Stimulated activated CD4-positive, alpha-beta T cell treated with anti-CD3 and anti-CD28 coated beads, Interleukin-4, amount 100 ng/mL, for 24 hours (primary cell): Measurements from ENCODE around the gene CUBN.

Experiments used
- DNase-seq: peaks from one replicate; pipeline ENCODE4 v3.0.0-alpha.2; 2020

CUBN gene

DNA sequence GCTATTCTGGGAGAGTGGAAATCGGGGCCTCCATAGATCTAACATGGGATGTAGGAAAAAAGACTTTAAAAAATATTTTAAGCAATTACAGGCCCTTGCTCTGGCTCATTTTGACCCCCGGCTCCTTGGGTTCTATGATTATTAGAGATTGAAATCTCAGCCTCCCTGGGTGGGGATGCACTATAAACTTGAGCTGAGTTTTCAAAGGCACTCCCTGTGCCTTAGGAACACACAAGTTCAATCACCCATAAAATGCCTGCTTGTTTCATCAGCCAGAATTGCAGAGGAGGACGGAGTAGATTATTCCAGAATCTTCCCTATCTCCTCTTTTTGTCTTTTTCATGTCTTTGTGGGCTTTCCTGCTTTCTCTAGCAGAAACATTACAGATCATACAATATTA is 145.4 kb downstream of the CUBN start:
- no peak for DNase-seq

DNA sequence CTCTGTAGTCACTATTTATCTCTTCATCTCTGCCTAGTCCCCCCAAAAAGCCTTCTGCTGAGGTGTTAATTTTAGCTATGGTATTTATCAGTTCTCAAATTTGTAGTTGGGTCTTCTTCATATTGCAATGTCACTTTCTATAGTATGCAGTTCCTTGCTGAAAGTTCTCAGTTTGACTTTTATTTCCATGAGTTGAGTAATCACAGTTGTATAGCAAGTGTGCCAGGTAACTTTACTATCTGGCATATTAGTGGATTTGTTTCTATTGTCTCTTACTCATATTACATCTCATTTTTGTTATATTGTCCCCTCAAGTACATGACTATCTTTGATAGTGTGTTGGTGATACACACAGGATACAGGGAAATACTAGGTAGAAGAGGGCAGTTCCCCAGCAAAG is 152.8 kb downstream of the CUBN start:
- DNase-seq, result no peak

DNA sequence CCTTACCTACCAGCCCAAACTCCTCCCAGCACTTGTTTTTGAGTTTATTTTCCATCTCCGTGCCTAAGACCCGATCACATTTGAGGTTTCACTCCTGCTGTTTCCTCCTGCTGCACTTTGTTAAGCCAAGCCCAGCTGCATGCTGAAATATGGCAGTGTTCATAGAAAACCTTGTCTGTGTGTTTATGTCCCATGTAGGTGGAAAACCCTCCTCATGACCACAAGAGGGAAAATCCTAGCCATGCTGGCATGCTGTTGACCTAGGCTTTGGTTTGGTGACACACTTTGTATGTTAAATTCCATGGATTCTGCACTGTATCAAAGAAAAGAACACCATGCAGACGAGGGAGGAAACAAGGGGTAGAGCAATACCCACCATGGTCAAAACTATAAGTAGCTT is 154.4 kb downstream of the CUBN start:
- no peak for DNase-seq

DNA sequence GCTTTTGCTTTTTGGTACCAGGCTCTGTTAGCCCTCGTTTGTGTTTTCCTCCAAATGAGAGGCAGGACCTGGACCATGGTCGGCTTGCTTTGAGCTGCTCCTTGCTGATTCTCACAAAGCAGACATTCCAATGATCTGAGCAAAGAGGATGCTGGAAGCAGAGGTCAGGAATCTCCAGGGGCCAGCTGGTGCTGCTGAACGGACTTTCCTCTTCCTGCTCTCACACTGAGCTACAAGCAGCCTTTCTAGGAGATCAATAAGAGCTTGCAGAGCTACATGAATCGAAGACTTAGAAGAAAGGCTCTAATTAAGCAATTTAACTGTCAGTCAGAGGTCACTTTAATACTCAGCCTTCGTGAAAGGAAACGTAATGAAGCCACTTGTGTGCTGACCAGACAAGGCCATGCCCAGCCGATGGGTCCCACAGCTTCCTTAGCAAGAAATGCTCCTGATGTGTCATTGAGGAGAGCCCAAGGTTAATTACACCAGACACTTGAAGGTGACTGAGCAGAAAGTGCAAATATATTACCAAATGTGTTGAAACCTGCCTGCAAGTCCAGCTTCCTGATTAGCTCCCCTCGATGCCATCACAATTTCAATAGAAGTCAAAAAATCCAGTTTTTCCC is 161.1 kb downstream of the CUBN start:
- DNase-seq, result no peak

DNA sequence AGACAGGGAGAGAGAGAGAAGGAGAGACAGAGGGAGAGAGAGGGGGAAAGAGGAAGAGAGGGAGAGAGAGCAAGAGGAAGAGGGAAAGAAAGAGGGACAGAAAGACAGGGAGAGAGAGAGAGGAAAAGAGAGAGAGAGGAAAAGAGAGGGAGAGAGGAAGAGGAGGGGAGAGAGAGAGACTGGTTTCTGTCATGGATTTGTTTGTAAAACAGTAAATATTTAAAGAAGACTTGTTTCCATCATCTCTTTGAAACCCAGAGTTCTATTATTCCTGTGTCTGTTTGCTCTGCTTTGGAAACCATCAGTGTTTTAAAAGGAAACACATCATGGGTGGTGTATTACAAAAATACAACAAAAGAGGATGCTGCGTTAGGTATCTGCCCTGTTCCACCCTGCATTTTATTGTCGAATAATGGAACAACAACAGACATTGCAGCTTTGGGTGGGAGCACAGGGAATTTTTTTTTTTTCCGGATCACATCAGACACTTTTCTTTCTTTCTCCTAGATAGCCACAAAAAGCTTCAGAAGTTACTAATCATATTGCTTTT is 161.7 kb downstream of the CUBN start:
- DNase-seq, result no peak

DNA sequence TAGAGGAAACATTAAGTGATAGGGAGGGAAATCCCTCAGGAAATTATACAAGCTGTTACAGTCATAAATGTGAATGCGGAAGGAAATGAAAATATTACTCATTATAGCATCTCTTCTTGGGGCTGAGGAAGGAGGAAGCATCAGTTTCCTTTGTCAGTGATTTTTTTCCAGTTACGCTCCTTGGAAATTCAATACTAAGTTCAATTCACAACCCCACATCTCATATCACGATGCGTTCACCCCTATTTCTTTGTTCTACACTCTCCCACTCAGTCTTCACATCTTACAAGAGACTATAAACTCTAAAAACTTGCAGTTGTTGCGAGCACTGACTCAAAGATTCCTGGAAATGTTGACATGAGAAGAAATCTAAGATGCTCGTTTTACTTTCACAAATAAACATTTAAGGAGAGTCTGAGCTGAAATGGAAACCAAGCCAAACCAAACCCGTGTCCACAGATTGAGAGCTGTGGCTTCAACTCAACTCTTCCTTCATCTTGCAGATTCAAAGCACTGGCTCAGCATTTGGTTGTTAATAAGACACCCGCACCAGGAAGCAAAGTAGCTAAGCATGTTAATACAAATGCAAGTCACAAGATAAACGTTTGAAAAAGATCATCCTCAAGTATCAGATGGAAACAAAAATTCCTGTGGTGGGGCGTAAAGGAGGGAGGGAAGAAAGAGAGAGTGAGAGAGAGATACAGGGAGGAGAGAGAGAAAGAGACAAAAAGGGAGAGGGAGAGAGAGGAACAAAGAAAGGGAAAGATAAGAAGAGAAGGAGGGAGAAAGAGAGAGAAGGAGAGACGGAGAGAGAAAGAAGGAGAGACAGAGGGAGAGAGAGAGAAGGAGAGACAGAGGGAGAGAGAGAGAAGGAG is 162.4 kb downstream of the CUBN start:
- DNase-seq, result peak; percentile 7

DNA sequence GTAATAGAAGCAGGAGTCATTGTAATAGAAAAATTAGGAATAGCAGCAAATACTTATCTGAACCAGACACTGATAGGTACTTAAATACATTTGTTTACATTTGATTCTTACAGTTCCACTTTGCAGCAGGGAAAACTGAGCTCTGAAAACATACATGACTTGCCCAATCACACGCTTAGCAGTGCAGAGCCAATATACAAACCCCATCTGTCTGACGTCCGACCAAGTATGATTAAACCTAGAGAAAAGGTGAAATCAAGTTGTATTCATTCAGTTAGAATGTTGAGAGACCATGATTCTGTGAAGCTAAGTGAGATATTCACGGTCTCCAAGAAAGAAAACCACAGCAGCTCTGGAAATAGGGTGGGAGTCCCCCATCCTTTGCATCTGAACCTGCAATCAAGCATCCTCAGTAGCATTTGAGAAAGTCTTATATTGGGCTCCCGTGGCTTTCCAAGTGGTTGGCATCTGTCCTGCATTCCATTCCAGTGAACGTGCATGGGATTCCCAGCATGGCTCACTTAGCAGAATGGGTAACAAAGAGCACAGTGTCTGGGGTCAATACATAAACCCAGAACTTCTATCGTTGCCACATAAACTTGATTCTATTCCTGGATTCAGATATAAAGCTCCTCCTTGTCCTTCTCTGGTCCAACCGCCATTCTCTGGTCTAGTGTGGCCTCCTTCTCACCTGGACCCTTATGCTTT is 163.7 kb downstream of the CUBN start:
- no peak for DNase-seq

DNA sequence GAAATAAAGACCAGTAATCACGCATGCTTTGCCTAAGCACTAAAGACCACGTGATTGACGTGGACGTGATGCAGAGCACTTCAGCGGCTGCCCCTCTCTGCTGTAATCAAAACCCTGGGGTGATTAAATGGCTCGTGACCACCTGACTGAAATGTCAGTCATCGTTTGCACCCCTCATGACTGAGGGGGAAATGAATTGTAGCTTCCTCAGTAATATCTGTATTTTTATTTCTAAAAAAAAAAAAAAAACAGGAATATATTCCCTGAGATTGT is 164.3 kb downstream of the CUBN start:
- DNase-seq, result no peak

DNA sequence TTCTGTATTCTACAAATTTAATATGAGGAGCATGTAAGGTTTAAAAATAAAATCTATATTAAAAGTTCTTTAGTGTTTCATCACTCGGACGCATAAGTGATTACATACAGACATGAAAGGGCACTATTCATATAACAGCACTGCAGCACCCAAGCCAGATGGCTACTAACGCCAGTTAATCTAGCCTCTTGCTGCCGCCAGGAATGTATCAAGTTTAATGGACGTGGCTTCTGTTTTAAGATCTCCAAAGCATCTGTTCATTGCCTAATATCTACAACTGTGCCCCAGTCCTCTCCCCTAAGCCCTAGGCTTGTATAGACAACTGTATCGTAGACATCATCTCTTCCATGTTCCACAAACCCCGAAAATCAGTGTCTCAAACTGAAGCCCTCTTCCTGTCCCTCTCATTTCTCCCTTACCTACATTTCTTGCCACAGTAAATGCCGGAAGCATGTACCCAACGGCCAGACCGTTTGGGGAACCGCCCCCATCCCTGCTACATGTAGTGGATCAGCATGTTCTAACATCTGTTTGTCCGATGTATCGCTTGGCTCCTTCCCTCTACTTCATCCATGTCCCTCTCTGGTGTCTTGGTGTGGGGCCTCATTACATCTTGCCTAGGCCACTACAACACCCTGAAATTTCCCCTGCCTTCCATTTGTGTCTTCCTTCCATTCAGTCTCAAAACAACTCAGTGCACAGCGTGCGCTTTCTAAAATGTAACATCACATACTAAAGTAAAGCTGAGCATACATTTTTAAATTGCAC is 164.9 kb downstream of the CUBN start:
- no peak for DNase-seq

DNA sequence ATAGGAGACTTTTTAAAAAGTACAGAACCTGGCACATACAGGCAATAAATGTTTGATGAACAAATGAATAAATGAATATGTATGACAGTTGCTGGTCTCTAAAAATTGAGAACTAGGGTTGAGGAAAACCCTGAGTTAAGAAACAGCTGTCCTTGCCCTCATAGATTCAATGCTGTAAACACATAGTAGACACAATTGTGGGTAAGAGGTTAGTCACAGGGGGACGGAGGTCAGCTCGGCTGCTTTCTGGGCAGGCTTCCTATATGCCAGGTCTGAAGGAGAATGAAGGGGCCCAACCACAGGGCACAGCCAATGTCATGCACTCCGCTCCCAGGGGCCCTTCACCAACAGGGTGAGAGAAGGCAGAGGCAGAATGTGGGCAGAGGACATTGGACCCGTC is 169.1 kb downstream of the CUBN start:
- DNase-seq, result no peak

DNA sequence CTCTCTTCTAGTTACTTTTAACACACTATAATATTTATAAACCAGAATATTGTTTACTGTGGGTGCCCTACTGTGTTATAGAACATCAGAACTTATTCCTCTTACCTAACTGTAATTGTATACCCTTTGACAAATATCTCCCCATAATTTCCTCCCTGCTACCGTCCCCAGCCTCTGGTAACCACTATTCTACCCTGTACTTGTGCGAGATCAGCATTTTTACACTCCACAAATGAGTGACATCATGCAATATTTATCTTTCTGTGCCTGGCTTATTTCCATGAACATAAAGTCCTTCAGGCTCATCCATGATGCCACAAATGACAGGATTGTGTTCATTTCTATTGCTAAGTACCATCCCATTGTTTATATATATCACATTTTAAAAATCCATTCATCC is 172.6 kb downstream of the CUBN start:
- DNase-seq, result no peak

DNA sequence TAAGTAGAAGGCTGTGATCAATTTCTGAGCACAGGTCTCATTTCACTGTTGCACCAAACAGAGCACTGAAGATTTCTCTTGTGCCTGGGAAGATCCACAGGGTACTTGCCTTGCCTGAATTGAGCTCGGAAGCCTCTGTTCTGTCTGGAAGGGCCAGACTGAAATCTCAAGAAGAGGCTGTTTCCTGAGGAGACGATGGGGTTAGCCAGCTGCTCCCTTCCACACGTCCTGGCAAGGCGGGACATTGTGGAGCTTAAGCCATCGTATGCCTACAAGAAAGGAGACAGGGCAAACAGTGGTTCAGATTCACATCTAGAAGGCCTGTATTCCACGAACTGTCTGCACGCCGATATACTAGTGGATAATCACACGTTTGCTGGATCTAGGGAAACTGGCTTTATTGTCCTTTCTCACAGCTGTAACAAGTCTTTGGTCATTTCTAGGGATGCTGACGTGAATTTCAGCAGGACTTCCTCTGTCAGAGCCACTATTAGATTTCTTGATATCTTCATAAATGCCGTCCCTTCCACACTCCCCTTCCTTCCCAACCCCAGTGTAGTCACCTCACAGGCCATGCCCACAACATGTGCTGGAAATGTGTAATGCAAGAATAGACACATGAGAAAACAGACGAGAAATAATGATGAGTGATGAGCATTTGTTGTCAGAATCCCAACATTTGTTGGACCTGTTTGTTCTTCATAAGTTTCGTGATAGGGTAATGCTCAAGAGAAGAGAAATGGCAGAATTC is 175.2 kb downstream of the CUBN start:
- no peak for DNase-seq

DNA sequence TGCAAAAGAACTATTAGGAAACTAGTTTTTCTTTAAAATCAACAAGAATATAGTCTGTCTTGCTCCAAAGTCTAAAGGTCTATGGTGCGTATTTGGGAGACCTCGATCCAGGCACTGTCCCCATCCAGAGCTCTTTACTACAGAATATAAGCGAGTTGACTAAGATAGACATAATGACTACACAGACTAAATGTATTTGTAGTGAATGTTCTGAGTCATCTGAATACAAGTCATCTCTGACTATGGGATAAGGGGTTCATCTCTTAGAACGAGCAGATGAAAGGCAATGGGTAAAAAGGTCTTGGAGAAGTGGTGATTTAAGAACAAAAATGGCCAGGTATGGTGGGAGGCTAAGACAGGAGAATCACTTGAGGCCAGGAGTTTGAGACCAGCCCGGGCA is 176.3 kb downstream of the CUBN start:
- DNase-seq, result no peak

DNA sequence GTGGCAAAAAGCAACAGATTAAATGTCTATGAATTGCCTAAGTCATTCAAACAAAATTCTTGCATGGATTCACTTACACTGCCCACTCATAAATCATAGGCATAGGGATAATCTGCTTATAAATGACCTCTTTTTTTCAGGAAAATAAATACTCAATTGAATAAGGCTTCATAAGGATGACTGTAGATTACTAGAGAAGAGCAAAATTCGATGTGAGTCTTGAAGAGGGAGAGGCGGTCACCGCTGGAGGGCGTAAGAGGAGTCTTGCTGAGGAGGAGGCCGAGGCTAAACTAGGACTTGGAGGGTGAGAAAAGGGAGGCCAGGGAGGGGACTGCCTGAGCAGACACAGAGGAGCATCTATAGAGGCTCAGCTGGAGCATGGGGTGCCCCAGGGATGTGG is 177.0 kb downstream of the CUBN start:
- DNase-seq, result no peak

DNA sequence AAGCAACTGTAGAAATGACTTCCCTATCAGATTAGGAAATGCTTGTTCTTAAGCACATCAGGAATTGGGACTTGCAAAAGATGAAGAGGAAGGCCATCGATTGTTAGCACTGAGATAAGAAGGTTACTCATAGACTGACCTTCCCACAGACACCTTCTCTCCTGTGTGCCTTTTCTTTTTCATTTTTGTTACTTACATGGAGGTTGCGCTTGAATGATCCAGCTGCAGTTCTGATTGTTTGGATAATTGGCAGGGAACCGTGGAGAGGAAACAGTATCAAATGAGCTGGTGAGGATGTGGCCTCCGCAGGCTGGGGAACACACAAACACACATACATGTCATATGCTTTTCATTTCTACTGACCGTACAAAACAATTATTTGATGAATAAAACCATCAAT is 177.5 kb downstream of the CUBN start:
- DNase-seq, result no peak

DNA sequence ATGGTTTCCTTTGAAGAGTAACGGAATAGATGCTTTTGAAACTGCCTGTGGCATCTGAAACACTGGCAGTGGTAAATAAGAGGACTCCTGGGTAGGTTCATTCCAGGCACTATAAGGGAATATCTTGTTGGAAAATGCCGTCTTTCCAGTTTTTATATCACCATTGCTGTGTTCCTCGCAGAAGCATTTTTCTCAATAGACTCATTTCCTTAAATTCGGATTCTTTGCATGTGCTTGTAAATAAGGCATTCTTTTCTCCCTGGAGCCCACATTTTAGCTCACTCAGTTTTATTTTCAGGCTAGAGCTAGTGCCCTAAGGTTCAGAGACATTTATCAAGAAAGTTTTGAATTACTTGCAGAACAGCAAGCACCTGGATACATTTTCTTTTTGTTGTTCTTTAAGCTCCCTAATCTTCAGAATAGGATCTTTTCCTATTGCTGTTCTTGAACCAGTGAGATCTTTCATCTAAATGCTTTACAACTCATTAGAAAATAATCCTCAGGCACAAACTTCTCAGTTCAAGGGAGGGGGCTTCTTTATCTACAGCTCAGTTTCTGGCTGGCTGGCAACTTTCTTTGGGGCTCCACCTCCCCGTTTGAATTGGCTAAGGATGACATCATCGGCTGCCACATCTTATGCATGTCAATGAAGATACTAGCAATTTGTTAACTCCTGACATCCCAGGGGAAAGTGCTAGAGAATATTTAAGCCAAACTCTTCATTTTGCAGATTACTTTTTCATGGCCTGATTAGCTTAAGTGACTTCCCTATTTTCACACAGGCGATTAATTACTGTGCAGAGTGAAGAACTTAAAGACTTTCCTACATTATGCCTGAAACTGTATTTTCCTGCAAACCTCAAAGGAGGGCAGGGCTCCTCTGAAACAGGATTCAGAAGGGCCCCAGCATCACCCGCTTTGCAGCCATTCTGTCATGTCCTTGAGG is 178.7 kb downstream of the CUBN start:
- peak; percentile 11 for DNase-seq

DNA sequence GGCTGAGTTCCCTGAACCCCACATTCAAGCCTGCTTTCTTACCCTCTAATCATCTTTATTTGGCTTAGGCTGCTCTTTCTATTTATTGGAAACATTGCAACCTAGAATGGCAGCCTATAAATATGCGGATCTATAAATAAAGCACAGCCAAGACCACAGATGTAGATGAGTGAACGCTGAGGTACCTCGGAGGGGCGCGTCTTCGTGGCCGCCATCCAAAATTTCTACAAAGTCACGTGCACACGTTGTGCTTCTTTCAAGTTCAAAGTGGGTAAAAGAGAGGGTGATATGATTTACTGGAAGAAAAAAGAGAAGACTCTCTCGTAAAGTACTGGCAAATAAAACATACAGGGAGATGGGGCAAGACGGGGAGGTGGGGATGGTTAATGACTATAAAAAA is 179.8 kb downstream of the CUBN start:
- no peak for DNase-seq

DNA sequence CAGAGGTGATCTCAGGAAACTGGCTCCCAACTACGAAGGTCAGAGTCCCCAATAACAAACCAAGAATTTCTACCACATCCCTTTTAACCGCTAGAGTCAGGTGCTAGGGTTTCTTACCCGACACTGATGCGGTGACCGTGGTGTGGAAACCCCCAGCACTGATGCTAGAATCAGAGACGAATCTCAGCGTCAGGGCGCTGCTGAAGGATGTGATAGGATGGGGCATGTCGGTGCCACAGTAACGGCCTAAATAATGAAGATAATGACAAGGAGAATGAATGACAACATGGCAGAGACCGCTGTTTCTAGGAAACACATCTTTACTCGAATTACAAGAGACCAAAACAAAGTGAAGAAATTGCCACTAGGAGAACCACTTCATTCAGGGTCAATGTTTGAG is 181.2 kb downstream of the CUBN start:
- peak; percentile 6 for DNase-seq

DNA sequence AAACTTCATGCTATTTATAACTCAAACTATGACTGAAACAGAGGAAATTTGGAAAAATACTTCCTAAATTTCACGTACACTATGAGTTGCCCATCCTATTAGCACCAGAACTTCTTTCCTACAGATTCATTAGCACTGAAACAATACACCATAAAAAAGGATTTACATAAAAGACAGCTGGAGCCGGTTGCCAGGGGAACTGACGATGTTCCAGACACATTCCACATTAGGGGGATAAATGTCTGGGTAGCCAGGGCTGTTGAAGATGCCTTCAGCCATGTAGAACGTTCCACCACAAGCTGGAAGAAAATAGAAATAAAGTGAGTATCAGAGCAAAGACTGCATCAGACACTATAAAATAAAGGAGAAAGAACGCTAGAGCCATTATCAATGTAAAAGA is 182.5 kb downstream of the CUBN start:
- DNase-seq, result no peak

DNA sequence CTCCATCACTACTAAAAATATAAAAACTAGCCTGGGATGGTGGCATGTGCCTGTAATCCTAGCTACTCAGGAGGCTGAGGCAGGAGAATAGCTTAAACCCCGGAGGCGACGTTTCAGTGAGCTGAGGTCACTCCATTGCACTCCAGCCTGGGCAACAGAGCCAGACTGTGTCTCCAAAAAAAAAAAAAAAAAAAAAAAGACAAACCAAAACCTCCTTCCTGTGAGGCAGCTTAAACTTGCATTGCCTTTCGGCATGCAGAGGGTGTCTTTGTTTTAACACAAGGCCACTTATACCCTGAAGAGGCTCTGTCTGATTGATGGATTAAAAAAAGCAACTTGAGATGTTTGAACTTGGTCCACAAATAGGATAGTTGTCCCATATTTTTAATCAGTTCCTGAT is 184.0 kb downstream of the CUBN start:
- DNase-seq, result no peak

DNA sequence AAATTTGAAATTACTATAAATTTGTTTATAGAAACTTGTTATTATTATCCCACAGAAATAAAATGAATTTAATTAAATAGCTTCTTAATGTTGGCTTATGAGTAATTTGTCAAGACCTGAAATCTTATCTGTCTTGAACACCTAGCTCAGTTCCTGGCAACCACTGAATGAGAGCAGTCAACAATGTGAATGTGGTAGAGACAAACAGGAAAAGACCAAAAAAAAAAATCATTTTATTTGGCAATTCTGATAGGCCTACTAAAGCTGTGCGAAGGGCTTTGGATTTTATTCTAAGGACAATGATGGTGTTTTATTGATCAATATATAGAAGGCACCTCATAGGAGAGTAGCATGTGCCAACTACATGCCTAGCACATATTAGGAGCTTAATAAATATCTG is 184.6 kb downstream of the CUBN start:
- no peak for DNase-seq
